Cardiac septum (tissue), 1 donor: ENCODE measurements around the gene GNAI3. TPM values are rescaled to one million over a fixed set of nuclear protein-coding genes. Genes with fewer than 3 reads are reported as not detected.

Experiments used
- DNase-seq: peaks from one replicate; pipeline ENCODE4 v3.0.0-alpha.2; 2020; ENCODE audit warnings: low spot score
- intact Hi-C: fragments of 100-400 bp; cut with DNase I; formaldehyde crosslinking; loops from one replicate; pipeline ENCODE4 v1.14.0; 2022
- long read RNA-seq: library from polyadenylated mRNA; unstranded; transcript quantifications from one replicate; pipeline ENCODE4 v2.0.0, GENCODE V29; 2021
- total RNA-seq: library from RNA; stranded (reverse); fragmentation: NEBNext Ultra II Directional; extraction: Animal tissue kit (Norgen Biotek cat#: 25700); gene quantifications from one replicate; pipeline ENCODE4 v1.2.1, GENCODE V29; 2021
- donor health status: DM: no; HTN: no; CAD: no.

Gene GNAI3
- 3.9 TPM for total RNA-seq
- long read RNA-seq, full-length matches to known transcripts, result 29 of 36 reads
- long read RNA-seq, partial matches to known transcripts, result 2 of 36 reads
- long read RNA-seq, other reads (novel, unspliced or antisense), result 5 of 36 reads

DNA sequence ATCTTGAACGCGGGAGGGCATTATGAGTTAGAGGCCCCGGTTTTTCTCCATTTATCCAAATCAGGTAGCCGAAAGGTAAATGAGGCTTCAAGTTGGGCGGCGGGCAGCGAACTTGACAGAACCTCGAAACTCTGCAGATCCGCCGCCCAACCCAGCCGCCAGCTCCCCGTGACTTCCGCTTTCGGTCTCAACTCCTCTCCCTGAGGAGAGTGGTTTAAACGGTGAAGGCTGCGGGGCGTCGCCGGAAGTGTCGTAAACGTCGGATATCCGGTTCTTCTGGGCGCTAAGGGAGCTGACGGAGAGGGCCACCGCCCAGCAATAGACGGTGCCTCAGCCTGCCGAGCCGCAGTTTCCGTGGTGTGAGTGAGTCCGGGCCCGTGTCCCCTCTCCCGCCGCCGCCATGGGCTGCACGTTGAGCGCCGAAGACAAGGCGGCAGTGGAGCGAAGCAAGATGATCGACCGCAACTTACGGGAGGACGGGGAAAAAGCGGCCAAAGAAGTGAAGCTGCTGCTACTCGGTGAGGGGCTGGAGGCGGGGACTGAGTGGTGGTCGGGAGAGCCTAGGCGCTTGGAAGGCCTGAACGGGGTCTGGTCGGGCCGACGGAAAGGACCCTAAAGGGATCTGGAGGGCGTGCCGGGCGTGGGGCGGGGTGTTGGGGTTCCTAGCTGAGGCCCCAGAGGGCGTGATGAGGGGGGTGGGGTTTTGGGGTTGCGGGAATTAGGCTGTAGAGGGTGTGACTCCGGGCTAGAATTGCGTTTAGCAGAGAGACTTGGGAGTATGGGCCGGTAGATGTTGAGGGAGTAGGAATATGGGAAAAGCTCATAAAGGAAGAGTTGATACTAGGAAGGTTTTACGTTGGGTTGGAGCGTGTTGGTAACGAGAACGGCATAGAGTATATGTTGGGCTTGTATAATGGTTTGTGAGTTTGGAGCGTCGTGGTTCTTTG, at the start of gene GNAI3:
Gene GNAI3, plus strand, starts transcription at position 295 of the 947 bp plus-strand sequence. Its CDS starts 106 bp downstream, at position 401.
- peak; percentile 99 for DNase-seq
- intact Hi-C loops, result loop anchor here (2.0 to 5.0 kb wide), 2 partner anchors 72 to 434 kb away; partner anchors contain the start of gene AHCYL1

GRCh38 chr1:109499081-109499480, 49.3 kb upstream of the GNAI3 start:
- no peak for DNase-seq
- intact Hi-C loops, result no loop called here

- intact Hi-C loops, result no loop called here
- no peak for DNase-seq
Measured at GRCh38 chr1:109499661-109500536, 48.5 kb upstream of the GNAI3 start.

- no peak for DNase-seq
- intact Hi-C loops, result no loop called here
Measured at GRCh38 chr1:109500941-109501381, 47.5 kb upstream of the GNAI3 start.

DNA sequence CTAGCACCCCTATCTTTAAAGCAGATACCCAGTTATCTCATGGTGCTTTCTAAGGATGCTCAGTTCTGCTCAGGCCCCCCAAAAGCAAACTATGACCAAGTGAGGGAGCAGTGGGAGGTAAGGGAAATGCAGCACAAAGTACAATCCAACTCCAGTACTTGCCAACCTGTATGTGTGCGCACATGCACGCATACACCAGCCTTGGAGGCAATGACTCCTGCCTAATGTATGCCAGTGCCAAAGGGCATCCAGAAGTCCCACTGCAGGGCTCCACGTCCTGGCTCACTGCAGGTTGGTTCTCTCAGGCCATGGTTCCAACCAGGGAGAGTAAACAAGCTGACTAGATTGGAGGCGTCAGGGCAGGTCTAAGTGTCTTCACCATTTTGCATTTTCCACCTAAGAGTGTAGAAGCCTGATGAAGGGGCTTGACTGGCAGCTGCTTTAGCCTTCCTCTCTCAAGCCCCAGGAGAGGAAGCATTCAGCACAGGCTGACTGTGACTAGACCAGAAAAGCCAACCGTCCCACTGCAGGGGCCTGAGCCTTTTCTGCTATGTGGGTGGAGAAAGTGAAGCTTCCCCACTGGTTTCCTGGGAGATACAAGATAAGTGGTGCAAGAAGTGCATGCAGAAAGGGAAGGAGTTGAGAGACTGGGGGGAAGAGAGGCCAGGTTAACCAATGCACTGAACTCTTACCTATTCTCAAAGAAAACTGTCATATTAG, 46.6 kb upstream of the GNAI3 start:
- intact Hi-C loops, result no loop called here
- no peak for DNase-seq

DNA sequence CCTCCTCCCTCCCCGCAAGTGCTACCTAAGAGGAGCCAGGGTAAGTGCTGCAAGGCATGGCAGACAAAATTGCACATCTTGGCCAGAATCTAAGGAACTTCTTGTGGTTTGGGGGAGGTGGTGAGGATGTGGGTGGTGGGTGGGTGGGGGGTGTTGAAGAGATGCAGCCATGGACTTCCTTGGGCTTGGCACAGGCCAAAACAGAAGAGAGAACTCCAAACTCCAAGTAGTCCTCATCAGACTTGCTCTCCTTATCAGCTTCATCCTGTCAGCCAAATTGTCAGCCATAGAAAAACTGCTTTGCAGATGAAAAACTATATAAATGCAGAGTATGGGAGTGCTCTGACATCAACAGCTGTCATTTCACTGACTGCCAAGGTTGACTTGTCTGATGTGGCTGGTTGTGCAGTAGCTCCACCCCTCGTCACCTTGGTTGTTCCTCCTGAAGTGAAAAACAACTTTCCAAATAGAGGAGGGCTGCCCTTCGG, 46.0 kb upstream of the GNAI3 start:
- DNase-seq, result no peak
- intact Hi-C loops, result no loop called here

GRCh38 chr1:109503935-109504334, 44.5 kb upstream of the GNAI3 start:
- intact Hi-C loops, result no loop called here
- no peak for DNase-seq

DNA sequence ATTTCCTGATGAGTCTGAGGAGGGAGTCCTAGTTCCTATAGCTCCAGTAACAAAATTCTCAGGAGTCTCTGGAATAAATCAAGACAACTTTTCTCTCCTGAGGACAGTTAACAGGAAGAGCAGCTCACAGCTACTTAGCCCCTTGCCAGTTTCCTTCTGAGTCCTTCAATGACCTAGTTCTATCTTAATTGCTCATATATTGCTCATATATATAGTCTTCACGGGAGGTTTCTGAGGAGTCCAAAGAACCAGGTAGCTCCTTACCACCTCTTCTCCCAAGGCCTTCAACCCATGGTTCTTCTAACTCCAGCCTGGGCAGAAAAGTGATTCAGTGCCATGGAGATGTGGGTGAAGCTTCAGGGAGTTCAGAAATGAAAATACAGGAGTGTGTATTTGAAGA, 43.4 kb upstream of the GNAI3 start:
- intact Hi-C loops, result no loop called here

GRCh38 chr1:109508001-109508872, 40.2 kb upstream of the GNAI3 start:
- DNase-seq, result no peak
- intact Hi-C loops, result no loop called here

More for the DNA sequence above, 43.4 kb upstream of the GNAI3 start:
- no peak for DNase-seq

- intact Hi-C loops, result no loop called here
- DNase-seq, result no peak
Measured at GRCh38 chr1:109508873-109509175, 39.6 kb upstream of the GNAI3 start.

GRCh38 chr1:109509176-109510134, 39.0 kb upstream of the GNAI3 start, which contains the start of gene AMIGO1:
TSS of gene AMIGO1 (minus strand) at chr1:109509727. CDS start at chr1:109508912, 815 bp downstream.
- intact Hi-C loops, result no loop called here
- DNase-seq, result no peak

DNA sequence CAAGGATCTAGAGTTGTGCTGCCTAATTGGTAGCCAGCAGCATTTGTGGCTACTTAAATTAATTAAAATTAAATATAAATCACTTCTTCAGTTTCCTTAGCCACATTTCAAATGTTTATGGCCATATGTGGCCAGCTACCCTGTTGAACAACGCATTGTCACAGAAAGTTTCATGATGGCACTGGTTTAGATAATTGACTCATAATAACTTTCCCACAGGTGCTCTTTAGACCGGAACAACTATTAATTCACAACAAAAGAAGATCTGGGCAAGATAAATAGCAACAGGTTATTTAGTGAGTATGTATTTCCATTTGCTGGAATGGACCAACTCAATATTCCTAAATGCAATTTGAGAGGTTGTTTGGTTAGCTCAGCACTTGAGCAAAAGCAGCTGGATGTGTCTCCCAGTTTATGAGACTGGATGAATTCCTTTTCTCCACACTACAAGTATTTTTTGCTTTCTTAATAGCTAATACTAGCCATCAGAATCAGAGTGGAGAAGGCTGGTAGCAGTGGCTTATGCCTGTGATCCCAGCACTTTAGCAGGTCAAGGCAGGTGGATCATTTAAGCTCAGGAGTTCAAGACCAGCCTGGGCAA, 35.2 kb upstream of the GNAI3 start:
- no peak for DNase-seq
- intact Hi-C loops, result no loop called here

- intact Hi-C loops, result no loop called here
- DNase-seq, result no peak
Measured at GRCh38 chr1:109514846-109515245, 33.6 kb upstream of the GNAI3 start.

- intact Hi-C loops, result no loop called here
- no peak for DNase-seq
Measured at GRCh38 chr1:109516872-109517271, 31.5 kb upstream of the GNAI3 start.

GRCh38 chr1:109517337-109517736, 31.1 kb upstream of the GNAI3 start:
- intact Hi-C loops, result no loop called here

GRCh38 chr1:109521002-109521951, 27.1 kb upstream of the GNAI3 start:
- DNase-seq, result no peak
- intact Hi-C loops, result no loop called here

More at GRCh38 chr1:109517337-109517736, 31.1 kb upstream of the GNAI3 start:
- DNase-seq, result no peak
